NT2/D1 (cell line): Measurements from ENCODE around the gene GPR146.
A peak's percentile ranks its signal among the peaks of the same experiment; 100 is the strongest.

Experiments used
- DNase-seq: peaks from one replicate; pipeline ENCODE4 v3.0.0-alpha.2; 2011; ENCODE audit warnings: low read depth, low spot score
- H3K27me3 ChIP-seq: 2 replicates; pipeline ENCODE4 v1.6.0; 2011; ENCODE audit warnings: mild to moderate bottlenecking; ENCODE audit not compliant: insufficient read length, insufficient read depth
- H3K36me3 ChIP-seq: 2 replicates; pipeline ENCODE4 v1.6.1; 2011; ENCODE audit warnings: mild to moderate bottlenecking, low read length, mixed read lengths; ENCODE audit not compliant: insufficient read depth, insufficient read length
- H3K4me1 ChIP-seq: 2 replicates; pipeline ENCODE4 v1.5.1; 2011; ENCODE audit not compliant: insufficient read depth, insufficient read length
- H3K4me3 ChIP-seq: 2 replicates; pipeline ENCODE4 v1.5.1; 2011; ENCODE audit warnings: low read depth; ENCODE audit not compliant: insufficient read length
- H3K9ac ChIP-seq: 2 replicates; pipeline ENCODE4 v1.6.0; 2011; ENCODE audit warnings: low read depth; ENCODE audit not compliant: insufficient read length
- H3K9me3 ChIP-seq: 2 replicates; pipeline ENCODE4 v1.5.1; 2011; ENCODE audit warnings: mild to moderate bottlenecking, low read length; ENCODE audit not compliant: insufficient read depth
- SUZ12 ChIP-seq: IDR thresholded peaks from 2 replicates; pipeline ENCODE4 v1.6.1; 2011; ENCODE audit not compliant: insufficient read length, insufficient read depth; ENCODE audit errors: extremely low read depth
- YY1 ChIP-seq: IDR thresholded peaks from 2 replicates; pipeline ENCODE4 v1.6.1; 2011; ENCODE audit not compliant: insufficient read length, insufficient read depth
- ZNF274 ChIP-seq: IDR thresholded peaks from 2 replicates; pipeline ENCODE4 v1.6.1; 2011; ENCODE audit warnings: mild to moderate bottlenecking, low read depth, low read length

GPR146 gene

GRCh38 chr7:1076184-1077072 is 32.1 kb downstream of the GPR146 start:
- H3K27me3 ChIP-seq: no peaks in the 10 kb centered on the region
- H3K36me3 ChIP-seq: peaks cover 4% of the 10 kb centered on the region
- no peak overlapping the region for H3K9ac ChIP-seq
- no peak for DNase-seq
- no peaks in the 10 kb centered on the region for H3K9me3 ChIP-seq
- H3K4me1 ChIP-seq: peaks cover 14% of the 10 kb centered on the region
- TF ChIP-seq SUZ12 (no peak), YY1 (no peak), ZNF274 (no peak)
- no peak overlapping the region for H3K4me3 ChIP-seq

- no peaks in the 10 kb centered on the region for H3K27me3 ChIP-seq
- H3K4me1 ChIP-seq: peaks cover 21% of the 10 kb centered on the region
- no peak overlapping the region for H3K9ac ChIP-seq
- no peak overlapping the region for H3K4me3 ChIP-seq
- no peaks in the 10 kb centered on the region for H3K9me3 ChIP-seq
- TF ChIP-seq SUZ12 (no peak), YY1 (no peak), ZNF274 (no peak)
- no peak for DNase-seq
- peaks cover 12% of the 10 kb centered on the region for H3K36me3 ChIP-seq
Measured at GRCh38 chr7:1078519-1078918, 34.2 kb downstream of the GPR146 start.

DNA sequence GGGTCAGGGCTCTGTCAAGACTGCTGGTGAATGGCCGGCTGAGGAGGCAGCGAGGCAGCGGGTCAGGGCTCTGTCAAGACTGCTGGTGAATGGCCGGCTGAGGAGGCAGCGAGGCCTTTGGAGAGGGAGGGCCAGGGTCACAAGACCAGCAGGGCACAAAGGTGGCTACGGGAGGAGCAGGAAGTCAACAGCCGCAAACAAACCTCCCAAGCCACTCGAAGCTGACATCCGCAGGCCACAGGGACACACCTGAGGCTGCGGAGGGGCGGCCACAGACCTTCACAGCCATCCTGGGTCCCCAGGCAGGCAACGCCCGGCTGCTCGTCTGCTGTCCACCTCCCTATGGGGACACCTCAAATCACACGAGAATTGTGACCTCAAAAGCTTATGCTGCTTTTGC is 34.6 kb downstream of the GPR146 start:
- Histone ChIP-seq H3K36me3 (peaks cover 17% of the 10 kb centered on the region), H3K4me1 (peaks cover 21% of the 10 kb centered on the region), H3K27me3 (no peaks in the 10 kb centered on the region), H3K9me3 (no peaks in the 10 kb centered on the region), H3K9ac (peak overlapping the region; percentile 9), H3K4me3 (no peak overlapping the region)
- DNase-seq: no peak
- TF ChIP-seq ZNF274 (no peak), YY1 (no peak), SUZ12 (no peak)

- TF ChIP-seq ZNF274 (no peak), SUZ12 (no peak), YY1 (no peak)
- H3K4me1 ChIP-seq: peaks cover 22% of the 10 kb centered on the region
- DNase-seq: no peak
- no peak overlapping the region for H3K9ac ChIP-seq
- H3K36me3 ChIP-seq: peaks cover 18% of the 10 kb centered on the region
- no peaks in the 10 kb centered on the region for H3K27me3 ChIP-seq
- no peak overlapping the region for H3K4me3 ChIP-seq
- H3K9me3 ChIP-seq: no peaks in the 10 kb centered on the region
Measured at GRCh38 chr7:1079546-1079945, 35.2 kb downstream of the GPR146 start.

GRCh38 chr7:1080252-1080920 is 36.0 kb downstream of the GPR146 start:
- H3K4me3 ChIP-seq: no peak overlapping the region
- DNase-seq: no peak
- H3K4me1 ChIP-seq: peaks cover 24% of the 10 kb centered on the region
- H3K9ac ChIP-seq: no peak overlapping the region
- H3K27me3 ChIP-seq: no peaks in the 10 kb centered on the region
- peaks cover 20% of the 10 kb centered on the region for H3K36me3 ChIP-seq
- TF ChIP-seq SUZ12: no peak
- TF ChIP-seq ZNF274: no peak
- TF ChIP-seq YY1: no peak
- no peaks in the 10 kb centered on the region for H3K9me3 ChIP-seq

- peaks cover 24% of the 10 kb centered on the region for H3K4me1 ChIP-seq
- no peak for DNase-seq
- no peaks in the 10 kb centered on the region for H3K9me3 ChIP-seq
- no peak overlapping the region for H3K4me3 ChIP-seq
- no peak overlapping the region for H3K9ac ChIP-seq
- H3K27me3 ChIP-seq: no peaks in the 10 kb centered on the region
- TF ChIP-seq ZNF274 (no peak), YY1 (no peak), SUZ12 (no peak)
- peaks cover 20% of the 10 kb centered on the region for H3K36me3 ChIP-seq
Measured at GRCh38 chr7:1080921-1081255, 36.5 kb downstream of the GPR146 start.

DNA sequence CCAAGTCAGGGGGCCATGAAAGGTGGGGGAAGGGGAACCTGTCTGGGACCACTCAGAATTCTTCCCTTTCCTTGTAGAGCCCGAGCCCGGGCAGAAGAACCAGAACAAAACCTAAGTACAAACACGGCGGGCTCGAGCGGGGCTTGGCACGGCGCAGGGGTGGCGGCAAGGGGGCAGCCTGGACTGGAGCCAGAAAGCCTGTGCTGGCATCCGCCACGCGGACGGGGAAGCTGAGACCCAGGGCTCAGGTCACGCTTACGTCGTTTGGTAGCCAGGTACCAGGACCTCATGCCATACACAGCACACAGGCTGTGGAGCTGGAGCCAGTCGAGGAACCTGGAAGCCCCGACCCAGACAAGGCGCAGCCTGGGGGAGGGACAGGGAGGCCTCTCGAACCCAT is 37.0 kb downstream of the GPR146 start:
- TF ChIP-seq ZNF274: no peak
- TF ChIP-seq YY1: no peak
- no peak for TF ChIP-seq SUZ12
- Histone ChIP-seq H3K4me1 (peaks cover 25% of the 10 kb centered on the region), H3K4me3 (no peak overlapping the region), H3K27me3 (no peaks in the 10 kb centered on the region), H3K9ac (peak overlapping the region; percentile 50), H3K9me3 (no peaks in the 10 kb centered on the region), H3K36me3 (peaks cover 20% of the 10 kb centered on the region)
- DNase-seq: no peak
